GM12865 (cell line): ENCODE measurements around the gene GPRASP2.
A peak's percentile ranks its signal among the peaks of the same experiment; 100 is the strongest.
"Not testable (repeated sequence)": the region's sequence is repeated elsewhere in the genome, so short reads cannot be mapped to it uniquely, and the experiment has no call there.

Experiments used
- DNase-seq: peaks from one replicate; pipeline ENCODE4 v3.0.0; 2010; ENCODE audit warnings: low read depth
- H3K4me3 ChIP-seq: 2 replicates; pipeline ENCODE4 v1.5.1; 2011; ENCODE audit warnings: mild to moderate bottlenecking, low read depth, low read length, control low read depth
- CTCF ChIP-seq: IDR thresholded peaks from 2 replicates; pipeline ENCODE4 v1.5.1; 2011; ENCODE audit warnings: low read length, control low read depth, low read depth, inconsistent platforms; ENCODE audit not compliant: insufficient read depth; ENCODE audit errors: missing control alignments

Gene GPRASP2

DNA sequence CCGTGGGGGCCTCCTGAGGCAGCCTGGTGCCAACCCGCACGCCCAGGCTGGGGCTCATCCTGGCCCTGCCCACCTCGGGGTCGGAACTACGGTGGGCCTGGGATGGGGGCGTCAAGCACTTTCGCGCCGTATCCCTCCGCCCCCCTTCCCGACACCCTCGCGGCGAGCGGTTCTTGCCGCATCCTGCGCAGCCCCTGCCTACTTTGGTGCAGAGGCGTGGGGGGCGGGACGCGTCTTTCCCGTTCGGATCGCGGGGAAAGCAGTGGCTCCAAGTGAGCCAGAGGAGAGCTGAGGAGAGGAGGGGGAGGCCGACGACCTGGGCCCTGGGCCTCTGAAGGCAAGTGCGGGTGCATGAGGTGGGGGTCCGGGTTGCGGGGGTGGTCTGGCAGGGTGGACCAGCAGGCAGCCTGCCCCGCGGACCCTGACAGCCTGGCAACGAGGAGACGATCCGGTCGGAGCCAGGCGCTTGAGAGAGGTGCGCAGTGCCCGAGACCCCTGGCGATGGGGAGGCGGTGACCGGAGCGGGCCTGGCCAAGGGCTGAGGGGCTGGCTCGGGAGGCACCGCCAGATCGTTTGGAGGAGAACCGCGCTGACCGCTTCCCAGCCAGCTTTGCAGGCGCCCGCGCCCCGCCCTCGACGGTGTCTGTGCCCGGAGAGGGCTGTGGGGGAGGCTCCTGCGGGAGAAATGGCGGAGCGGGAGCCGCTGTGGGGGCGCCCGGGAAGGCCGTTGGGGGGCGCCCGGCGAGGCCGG is at the start of gene GPRASP2:
Gene GPRASP2, plus strand, starts transcription at position 233 of the 751 bp plus-strand sequence. CDS start 2,422 bp downstream, outside the sequence.
- peak; percentile 2 for DNase-seq
- TF ChIP-seq CTCF = no peak
- peak within 1 kb of the TSS; percentile 48 for H3K4me3 ChIP-seq

GRCh38 chrX:102663820-102664219 is 48.4 kb upstream of the GPRASP2 start:
- not testable (repeated sequence) for DNase-seq, H3K4me3 ChIP-seq

DNA sequence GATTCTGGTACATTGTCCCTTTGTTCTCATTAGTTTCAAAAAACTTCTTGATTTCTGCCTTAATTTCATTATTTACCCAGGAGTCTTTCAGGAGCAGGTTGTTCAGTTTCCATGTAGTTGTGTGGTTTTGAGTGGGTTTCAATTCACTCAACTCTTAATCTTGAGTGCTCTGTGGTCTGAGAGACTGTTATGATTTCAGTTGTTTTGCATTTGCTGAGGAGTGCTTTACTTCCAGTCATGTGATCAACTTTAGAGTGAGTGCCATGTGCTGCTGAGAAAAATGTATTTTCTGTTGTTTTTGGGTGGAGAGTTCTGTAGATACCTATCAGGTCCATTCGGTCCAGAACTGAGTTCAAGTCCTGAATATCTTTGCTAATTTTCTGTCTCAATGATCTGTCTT is 45.2 kb upstream of the GPRASP2 start:
- not testable (repeated sequence) for H3K4me3 ChIP-seq
- DNase-seq = peak; percentile 7

GRCh38 chrX:102669526-102669925 is 42.7 kb upstream of the GPRASP2 start:
- H3K4me3 ChIP-seq = no peak overlapping the region
- no peak for TF ChIP-seq CTCF
- DNase-seq = no peak

- no peak for TF ChIP-seq CTCF
- no peak overlapping the region for H3K4me3 ChIP-seq
- no peak for DNase-seq
Measured at GRCh38 chrX:102672856-102673255, 39.4 kb upstream of the GPRASP2 start.

- DNase-seq, H3K4me3 ChIP-seq: not testable (repeated sequence)
Measured at GRCh38 chrX:102677479-102677878, 34.8 kb upstream of the GPRASP2 start.

- H3K4me3 ChIP-seq = no peak overlapping the region
- DNase-seq = peak; percentile 37
- no peak for TF ChIP-seq CTCF
Measured at GRCh38 chrX:102684772-102685520, 27.3 kb upstream of the GPRASP2 start.

GRCh38 chrX:102694749-102695148 is 17.5 kb upstream of the GPRASP2 start:
- DNase-seq = no peak
- no peak for TF ChIP-seq CTCF
- no peak overlapping the region for H3K4me3 ChIP-seq
